Adipocyte (in vitro differentiated cells): ENCODE results near the gene PSMA1.

Source experiments
- DNase-seq: peaks from one replicate; pipeline ENCODE4 v3.0.0-alpha.2; 2015; ENCODE audit warnings: low read depth
- H3K27me3 ChIP-seq: replicated peaks from 2 replicates; pipeline ENCODE4 v1.7.0; 2013; ENCODE audit warnings: mild to moderate bottlenecking, low read length, moderate library complexity; ENCODE audit not compliant: control insufficient read depth, insufficient read depth
- H3K36me3 ChIP-seq: 2 replicates; pipeline ENCODE4 v1.7.0; 2013; ENCODE audit warnings: low read length, mild to moderate bottlenecking, moderate library complexity; ENCODE audit not compliant: control insufficient read depth, insufficient read depth, severe bottlenecking
- H3K4me1 ChIP-seq: 2 replicates; pipeline ENCODE4 v1.7.0; 2013; ENCODE audit warnings: mild to moderate bottlenecking, low read length, moderate library complexity; ENCODE audit not compliant: control insufficient read depth, insufficient read depth
- H3K4me3 ChIP-seq: 2 replicates; pipeline ENCODE4 v1.7.0; 2013; ENCODE audit warnings: mild to moderate bottlenecking, low read length, moderate library complexity
- H3K9ac ChIP-seq: 2 replicates; pipeline ENCODE4 v1.7.0; 2013; ENCODE audit warnings: mild to moderate bottlenecking, low read length, moderate library complexity
- H3K9me3 ChIP-seq: 2 replicates; pipeline ENCODE4 v1.7.0; 2013; ENCODE audit warnings: mild to moderate bottlenecking, low read length, moderate library complexity; ENCODE audit not compliant: control insufficient read depth

Gene PSMA1

GRCh38 chr11:14499178-14499559, 21.0 kb downstream of the PSMA1 start:
- Histone ChIP-seq H3K9ac (peak overlapping the region; percentile 91), H3K9me3 (no peaks in the 10 kb centered on the region), H3K4me3 (peak overlapping the region; percentile 93), H3K27me3 (no peaks in the 10 kb centered on the region), H3K4me1 (peaks cover 28% of the 10 kb centered on the region), H3K36me3 (peaks cover 59% of the 10 kb centered on the region)
- peak; percentile 60 for DNase-seq

- peaks cover 100% of the 10 kb centered on the region for H3K36me3 ChIP-seq
- DNase-seq = no peak
Measured at GRCh38 chr11:14480716-14481115, 39.5 kb downstream of the PSMA1 start.

GRCh38 chr11:14471127-14471526, 49.1 kb downstream of the PSMA1 start:
- Histone ChIP-seq H3K36me3 (peaks cover 100% of the 10 kb centered on the region), H3K27me3 (no peaks in the 10 kb centered on the region), H3K4me3 (no peak overlapping the region)

More at GRCh38 chr11:14480716-14481115, 39.5 kb downstream of the PSMA1 start:
- Histone ChIP-seq H3K4me3 (no peak overlapping the region), H3K4me1 (no peaks in the 10 kb centered on the region), H3K9ac (no peak overlapping the region), H3K9me3 (no peaks in the 10 kb centered on the region), H3K27me3 (no peaks in the 10 kb centered on the region)

GRCh38 chr11:14463623-14464022, 56.6 kb downstream of the PSMA1 start:
- Histone ChIP-seq H3K9me3 (no peaks in the 10 kb centered on the region), H3K4me1 (no peaks in the 10 kb centered on the region), H3K4me3 (no peak overlapping the region), H3K27me3 (no peaks in the 10 kb centered on the region), H3K9ac (no peak overlapping the region), H3K36me3 (peaks cover 99% of the 10 kb centered on the region)
- no peak for DNase-seq

More at GRCh38 chr11:14471127-14471526, 49.1 kb downstream of the PSMA1 start:
- H3K4me1 ChIP-seq = no peaks in the 10 kb centered on the region
- no peak for DNase-seq
- H3K9ac ChIP-seq = no peak overlapping the region
- no peaks in the 10 kb centered on the region for H3K9me3 ChIP-seq

- DNase-seq = no peak
- peaks cover 95% of the 10 kb centered on the region for H3K36me3 ChIP-seq
- no peaks in the 10 kb centered on the region for H3K9me3 ChIP-seq
Measured at GRCh38 chr11:14460147-14460546, 60.0 kb downstream of the PSMA1 start.

GRCh38 chr11:14458377-14458776, 61.8 kb downstream of the PSMA1 start:
- Histone ChIP-seq H3K4me3 (no peak overlapping the region), H3K9me3 (no peaks in the 10 kb centered on the region), H3K4me1 (peaks cover 20% of the 10 kb centered on the region), H3K27me3 (no peaks in the 10 kb centered on the region), H3K9ac (no peak overlapping the region), H3K36me3 (peaks cover 78% of the 10 kb centered on the region)
- DNase-seq = no peak

More at GRCh38 chr11:14460147-14460546, 60.0 kb downstream of the PSMA1 start:
- Histone ChIP-seq H3K9ac (no peak overlapping the region), H3K4me3 (no peak overlapping the region), H3K27me3 (no peaks in the 10 kb centered on the region), H3K4me1 (peaks cover 14% of the 10 kb centered on the region)

- peaks cover 20% of the 10 kb centered on the region for H3K4me1 ChIP-seq
- no peaks in the 10 kb centered on the region for H3K9me3 ChIP-seq
- H3K4me3 ChIP-seq = no peak overlapping the region
- H3K36me3 ChIP-seq = peaks cover 59% of the 10 kb centered on the region
- peak; percentile 11 for DNase-seq
- peak overlapping the region; percentile 53 for H3K9ac ChIP-seq
- no peaks in the 10 kb centered on the region for H3K27me3 ChIP-seq
Measured at GRCh38 chr11:14455648-14456430, 64.3 kb downstream of the PSMA1 start.
